GM18511 (cell line): ENCODE measurements around the gene ATP8B3.
"Not testable (repeated sequence)": the region's sequence is repeated elsewhere in the genome, so short reads cannot be mapped to it uniquely, and the experiment has no call there.

Source experiments
- ATAC-seq: cut with Tn5 transposase; IDR thresholded peaks from one replicate; pipeline ENCODE4 v1.9.1; 2021; ENCODE audit warnings: mild to moderate bottlenecking, moderate library complexity; ENCODE audit not compliant: unreplicated experiment

ATP8B3 gene

GRCh38 chr19:1774989-1775772 lies 36.9 kb downstream of the ATP8B3 start:
- ATAC-seq = no peak

GRCh38 chr19:1773184-1773583 lies 38.9 kb downstream of the ATP8B3 start:
- no peak for ATAC-seq

- no peak for ATAC-seq
These were observed 41.1 kb downstream of the ATP8B3 start for GRCh38 chr19:1770866-1771576.

GRCh38 chr19:1769645-1769985 lies 42.5 kb downstream of the ATP8B3 start:
- ATAC-seq = no peak

GRCh38 chr19:1768918-1769644 lies 43.0 kb downstream of the ATP8B3 start:
- no peak for ATAC-seq

GRCh38 chr19:1768248-1768647 lies 43.8 kb downstream of the ATP8B3 start:
- no peak for ATAC-seq

GRCh38 chr19:1767464-1767933 lies 44.6 kb downstream of the ATP8B3 start:
- ATAC-seq = no peak

- no peak for ATAC-seq
These were observed 45.2 kb downstream of the ATP8B3 start for GRCh38 chr19:1766800-1767352.

GRCh38 chr19:1765904-1766799 lies 45.9 kb downstream of the ATP8B3 start:
- ATAC-seq = no peak

- no peak for ATAC-seq
These were observed 46.7 kb downstream of the ATP8B3 start for GRCh38 chr19:1765232-1765903.

- no peak for ATAC-seq
These were observed 47.3 kb downstream of the ATP8B3 start for GRCh38 chr19:1764729-1765128.

GRCh38 chr19:1763648-1764639 lies 48.1 kb downstream of the ATP8B3 start:
- ATAC-seq = no peak

GRCh38 chr19:1762243-1763117 lies 49.6 kb downstream of the ATP8B3 start:
- ATAC-seq = no peak

- no peak for ATAC-seq
These were observed 50.4 kb downstream of the ATP8B3 start for GRCh38 chr19:1761528-1762242.

GRCh38 chr19:1760786-1761527 lies 51.1 kb downstream of the ATP8B3 start:
- not testable (repeated sequence) for ATAC-seq

GRCh38 chr19:1760020-1760419 lies 52.1 kb downstream of the ATP8B3 start:
- no peak for ATAC-seq
